ENCODE results near the gene RPP14. TPM values are rescaled to one million over a fixed set of nuclear protein-coding genes. Genes with fewer than 3 reads are reported as not detected.

RPP14 gene
- total RNA-seq, 1 donor from 2014 or later, result 23.3 TPM

- no peak for DNase-seq (ENCODE audit: extremely low spot score, unreplicated experiment)
- H3K27me3 Mint-ChIP-seq, result no peaks in the 10 kb centered on the region
- H3K9me3 Mint-ChIP-seq, result no peaks in the 10 kb centered on the region
- no peak overlapping the region for H3K27ac Mint-ChIP-seq
- no peak for TF ChIP-seq CTCF (conservative IDR thresholded peaks at IDR 0.05)
- peaks cover 9% of the 10 kb centered on the region for H3K36me3 Mint-ChIP-seq
- no peak overlapping the region for H3K4me3 Mint-ChIP-seq
- no peaks in the 10 kb centered on the region for H3K4me1 Mint-ChIP-seq (ENCODE audit: unreplicated experiment)
Observed at GRCh38 chr3:58340594-58341244, 34.7 kb downstream of the RPP14 start.

GRCh38 chr3:58341376-58341775 is 35.3 kb downstream of the RPP14 start:
- TF ChIP-seq CTCF (conservative IDR thresholded peaks at IDR 0.05), result no peak
- Mint-ChIP-seq H3K36me3 (peaks cover 13% of the 10 kb centered on the region), H3K9me3 (no peaks in the 10 kb centered on the region)

GRCh38 chr3:58342676-58343075 is 36.6 kb downstream of the RPP14 start:
- H3K4me3 Mint-ChIP-seq, result no peak overlapping the region
- DNase-seq (ENCODE audit: extremely low spot score, unreplicated experiment), result no peak
- TF ChIP-seq CTCF (conservative IDR thresholded peaks at IDR 0.05), result no peak
- peaks cover 13% of the 10 kb centered on the region for H3K36me3 Mint-ChIP-seq
- no peaks in the 10 kb centered on the region for H3K27me3 Mint-ChIP-seq
- no peak overlapping the region for H3K27ac Mint-ChIP-seq
- no peaks in the 10 kb centered on the region for H3K4me1 Mint-ChIP-seq (ENCODE audit: unreplicated experiment)
- no peaks in the 10 kb centered on the region for H3K9me3 Mint-ChIP-seq

More at GRCh38 chr3:58341376-58341775, 35.3 kb downstream of the RPP14 start:
- no peak overlapping the region for H3K4me3 Mint-ChIP-seq
- no peak for DNase-seq (ENCODE audit: extremely low spot score, unreplicated experiment)
- no peaks in the 10 kb centered on the region for H3K27me3 Mint-ChIP-seq
- H3K27ac Mint-ChIP-seq, result no peak overlapping the region
- H3K4me1 Mint-ChIP-seq (ENCODE audit: unreplicated experiment), result no peaks in the 10 kb centered on the region

GRCh38 chr3:58345457-58345856 is 39.4 kb downstream of the RPP14 start:
- TF ChIP-seq CTCF (conservative IDR thresholded peaks at IDR 0.05), result no peak
- no peak for DNase-seq (ENCODE audit: extremely low spot score, unreplicated experiment)

GRCh38 chr3:58346368-58346767 is 40.3 kb downstream of the RPP14 start:
- TF ChIP-seq CTCF (conservative IDR thresholded peaks at IDR 0.05), result no peak
- no peaks in the 10 kb centered on the region for H3K9me3 Mint-ChIP-seq
- peaks cover 5% of the 10 kb centered on the region for H3K36me3 Mint-ChIP-seq
- H3K27me3 Mint-ChIP-seq, result no peaks in the 10 kb centered on the region
- no peak overlapping the region for H3K4me3 Mint-ChIP-seq
- peaks cover 16% of the 10 kb centered on the region for H3K4me1 Mint-ChIP-seq (ENCODE audit: unreplicated experiment)
- no peak for DNase-seq (ENCODE audit: extremely low spot score, unreplicated experiment)
- H3K27ac Mint-ChIP-seq, result no peak overlapping the region

More at GRCh38 chr3:58345457-58345856, 39.4 kb downstream of the RPP14 start:
- Mint-ChIP-seq H3K4me3 (no peak overlapping the region), H3K27ac (no peak overlapping the region), H3K4me1 (ENCODE audit: unreplicated experiment) (peaks cover 10% of the 10 kb centered on the region), H3K27me3 (no peaks in the 10 kb centered on the region), H3K9me3 (no peaks in the 10 kb centered on the region), H3K36me3 (peaks cover 9% of the 10 kb centered on the region)
